ENCODE measurements around the gene OR5B17. TPM values are rescaled to one million over a fixed set of nuclear protein-coding genes. Genes with fewer than 3 reads are reported as not detected.

OR5B17 gene
- total and polyA plus RNA-seq, 12 donors = not detected

GRCh38 chr11:58345204-58345603, 13.7 kb downstream of the OR5B17 start:
- intact Hi-C loops (cut with DNase I) = loop anchor here in 1 of 10 donors (10.0 kb wide), 1 partner anchor 90 kb away; no protein-coding TSS in a partner anchor
- DNase-seq (no peak), ATAC-seq (no peak)
- TF ChIP-seq CTCF (IDR thresholded peaks at IDR 0.05) = no peak
- WGBS, 2 donors = 36 to 51% methylated on average over 2 of the region's 2 CpGs
- Histone ChIP-seq H3K27me3 (no peaks in the 10 kb centered on the region), H3K36me3 (no peaks in the 10 kb centered on the region), H3K27ac (no peak overlapping the region), H3K4me3 (no peak overlapping the region), H3K9me3 (peaks cover 0 to 14% (median 4%) of the 10 kb centered on the region in 11 donors), H3K4me1 (no peaks in the 10 kb centered on the region)

- no peak for ATAC-seq
- no peak for TF ChIP-seq CTCF (IDR thresholded peaks at IDR 0.05)
- intact Hi-C loops (cut with DNase I) = no loop called here
- Histone ChIP-seq H3K9me3 (peaks cover 0 to 27% (median 3%) of the 10 kb centered on the region in 11 donors), H3K4me1 (no peaks in the 10 kb centered on the region), H3K27ac (no peak overlapping the region), H3K36me3 (no peaks in the 10 kb centered on the region), H3K4me3 (no peak overlapping the region), H3K27me3 (no peaks in the 10 kb centered on the region)
- no peak for DNase-seq
Measured at GRCh38 chr11:58334708-58335107, 24.2 kb downstream of the OR5B17 start.

GRCh38 chr11:58330861-58331260, 28.0 kb downstream of the OR5B17 start:
- 73 to 80% methylated on average over 2 of the region's 2 CpGs for WGBS, 2 donors
- Histone ChIP-seq H3K4me3 (no peak overlapping the region), H3K27me3 (no peaks in the 10 kb centered on the region), H3K36me3 (no peaks in the 10 kb centered on the region), H3K4me1 (no peaks in the 10 kb centered on the region), H3K9me3 (peaks cover 0 to 56% (median 7%) of the 10 kb centered on the region in 11 donors), H3K27ac (no peak overlapping the region)
- no peak for TF ChIP-seq CTCF (IDR thresholded peaks at IDR 0.05)
- DNase-seq = no peak
- ATAC-seq = no peak
- intact Hi-C loops (cut with DNase I) = no loop called here

- 44 to 55% methylated on average over 3 of the region's 3 CpGs for whole genome bisulfite sequencing, 2 donors
- no peak overlapping the region for H3K27ac ChIP-seq
- intact Hi-C loops (cut with DNase I) = no loop called here
- no peaks in the 10 kb centered on the region for H3K4me1 ChIP-seq
- no peaks in the 10 kb centered on the region for H3K36me3 ChIP-seq
- DNase-seq (no peak), ATAC-seq (no peak)
- H3K27me3 ChIP-seq = no peaks in the 10 kb centered on the region
- TF ChIP-seq CTCF (IDR thresholded peaks at IDR 0.05) = no peak
- H3K9me3 ChIP-seq = no peaks in the 10 kb centered on the region
- H3K4me3 ChIP-seq = no peak overlapping the region
Measured at GRCh38 chr11:58318532-58318931, 40.3 kb downstream of the OR5B17 start.
